ENCODE data around the gene LHFPL6. TPM values are rescaled to one million over a fixed set of nuclear protein-coding genes. Genes with fewer than 3 reads are reported as not detected.
A peak's percentile ranks its signal among the peaks of the same experiment; 100 is the strongest.

The LHFPL6 gene
- total and polyA plus RNA-seq, 2 experiments from 2014 or later: 7.8 to 9.5 TPM

- peaks cover 7% of the 10 kb centered on the region; the same call in 2 of the 3 replicates for H3K36me3 Mint-ChIP-seq (ENCODE audit: low read depth)
- H3F3A ChIP-seq (replicated peaks; ENCODE audit: low read depth): no peaks in the 10 kb centered on the region
- TF ChIP-seq POLR2AphosphoS5 (IDR thresholded peaks at IDR 0.05; ENCODE audit: low read depth) (peak; percentile 71), EZH2 (IDR thresholded peaks at IDR 0.05; ENCODE audit: low read depth, unreplicated experiment) (no peak), NANOG (IDR thresholded peaks at IDR 0.05; ENCODE audit: borderline replicate concordance) (peak; percentile 84), CTCF (conservative IDR thresholded peaks at IDR 0.05; ENCODE audit: low read depth in 2 of 2) (no peak), STAT1 (IDR thresholded peaks at IDR 0.05; ENCODE audit: unreplicated experiment) (no peak), CREB1 (CRISPR knock-in tag; IDR thresholded peaks at IDR 0.05; ENCODE audit: low read depth) (peak; percentile 48)
- no peak overlapping the region for H3K27ac ChIP-seq (ENCODE audit: low read depth)
- H3K27ac Mint-ChIP-seq: no peak overlapping the region
- peaks cover 99% of the 10 kb centered on the region for H3K27me3 Mint-ChIP-seq (ENCODE audit: insufficient read depth, low read depth, poor library complexity)
- H3K27me3 ChIP-seq (ENCODE audit: insufficient read depth): peaks cover 98% of the 10 kb centered on the region
- ATAC-seq (peak; percentile 97), DNase-seq (ENCODE audit: low spot score) (peak; percentile 96)
- no peak overlapping the region for H3K4me3 ChIP-seq
- H2AFZ ChIP-seq: no peak overlapping the region
- no peak overlapping the region for H3K4me2 ChIP-seq
- no peak overlapping the region for H3K4me3 Mint-ChIP-seq
- peaks cover 10% of the 10 kb centered on the region for H3K9me3 Mint-ChIP-seq
- no peaks in the 10 kb centered on the region for H3K36me3 ChIP-seq (ENCODE audit: insufficient read depth)
- H3K9me2 ChIP-seq (ENCODE audit: insufficient read depth): no peaks in the 10 kb centered on the region
- H4K20me1 ChIP-seq (replicated peaks; ENCODE audit: insufficient read depth): peaks cover 33% of the 10 kb centered on the region
- peaks cover 19% of the 10 kb centered on the region; the same call in 2 of the 3 replicates for H3K4me1 Mint-ChIP-seq
- H3K79me2 ChIP-seq (replicated peaks; ENCODE audit: insufficient read depth): no peaks in the 10 kb centered on the region
- peaks cover 15% of the 10 kb centered on the region for H3K4me1 ChIP-seq (ENCODE audit: insufficient read depth)
Measured at GRCh38 chr13:39385621-39386231, 217.3 kb downstream of the LHFPL6 start.

GRCh38 chr13:39385154-39385553 is 217.8 kb downstream of the LHFPL6 start:
- Histone ChIP-seq H3K27ac (ENCODE audit: low read depth) (no peak overlapping the region), H3K4me2 (peak overlapping the region; percentile 8; the same call in 1 of the 2 replicates), H3K36me3 (ENCODE audit: insufficient read depth) (no peaks in the 10 kb centered on the region), H4K20me1 (replicated peaks; ENCODE audit: insufficient read depth) (peaks cover 33% of the 10 kb centered on the region), H3K27me3 (ENCODE audit: insufficient read depth) (peaks cover 98% of the 10 kb centered on the region), H3K4me3 (no peak overlapping the region), H2AFZ (no peak overlapping the region), H3K4me1 (ENCODE audit: insufficient read depth) (peaks cover 15% of the 10 kb centered on the region), H3K79me2 (replicated peaks; ENCODE audit: insufficient read depth) (no peaks in the 10 kb centered on the region), H3K9me2 (ENCODE audit: insufficient read depth) (no peaks in the 10 kb centered on the region), H3F3A (replicated peaks; ENCODE audit: low read depth) (no peaks in the 10 kb centered on the region)
- Mint-ChIP-seq H3K4me3 (no peak overlapping the region), H3K27me3 (ENCODE audit: insufficient read depth, low read depth, poor library complexity) (peaks cover 94% of the 10 kb centered on the region), H3K4me1 (peaks cover 19% of the 10 kb centered on the region; the same call in 2 of the 3 replicates), H3K9me3 (peaks cover 14% of the 10 kb centered on the region), H3K36me3 (ENCODE audit: low read depth) (peaks cover 8% of the 10 kb centered on the region; the same call in 2 of the 3 replicates), H3K27ac (no peak overlapping the region)
- ATAC-seq (no peak), DNase-seq (ENCODE audit: low spot score) (no peak)
- TF ChIP-seq EZH2phosphoT487 (IDR thresholded peaks at IDR 0.05; ENCODE audit: unreplicated experiment) (no peak), CREB1 (CRISPR knock-in tag; IDR thresholded peaks at IDR 0.05; ENCODE audit: low read depth) (no peak), REST (IDR thresholded peaks at IDR 0.05; ENCODE audit: unreplicated experiment) (no peak), ETS1 (IDR thresholded peaks at IDR 0.05) (no peak), NANOG (IDR thresholded peaks at IDR 0.05; ENCODE audit: borderline replicate concordance) (no peak), CTCF (conservative IDR thresholded peaks at IDR 0.05; ENCODE audit: low read depth in 2 of 2) (no peak), POLR2AphosphoS5 (IDR thresholded peaks at IDR 0.05; ENCODE audit: low read depth) (no peak), ZNF114 (CRISPR knock-in tag; IDR thresholded peaks at IDR 0.05) (no peak), EZH2 (IDR thresholded peaks at IDR 0.05; ENCODE audit: low read depth, unreplicated experiment) (no peak), STAT1 (IDR thresholded peaks at IDR 0.05; ENCODE audit: unreplicated experiment) (no peak)

Measured in GM23338 (cell line).